GM23248 (cell line): Measurements from ENCODE around the gene PAF1. TPM values are rescaled to one million over a fixed set of nuclear protein-coding genes. Genes with fewer than 3 reads are reported as not detected.

Experiments used
- DNase-seq: peaks from one replicate; pipeline ENCODE4 v3.0.0-alpha.2; 2015
- H2AFZ ChIP-seq: fragments of 200-600 bp; sonication (generic); 2 replicates; pipeline ENCODE4 v1.6.1; 2016; ENCODE audit warnings: antibody characterized with exemption
- H3F3A ChIP-seq: fragments of 200-600 bp; sonication (generic); 2 replicates; pipeline ENCODE4 v1.6.1; 2016; ENCODE audit warnings: mild to moderate bottlenecking, antibody characterized with exemption, mixed run types; ENCODE audit not compliant: insufficient read depth
- H3K27ac ChIP-seq: fragments of 200-600 bp; sonication (generic); 2 replicates; pipeline ENCODE4 v1.5.1; 2016; ENCODE audit warnings: mild to moderate bottlenecking
- H3K27me3 ChIP-seq: fragments of 200-600 bp; sonication (generic); replicated peaks from 2 replicates; pipeline ENCODE4 v1.6.1; 2016; ENCODE audit warnings: mild to moderate bottlenecking; ENCODE audit not compliant: insufficient read depth
- H3K36me3 ChIP-seq: fragments of 200-600 bp; sonication (generic); 2 replicates; pipeline ENCODE4 v1.6.1; 2016; ENCODE audit warnings: low read depth, mild to moderate bottlenecking
- H3K4me1 ChIP-seq: fragments of 200-600 bp; sonication (generic); 2 replicates; pipeline ENCODE4 v1.6.1; 2016; ENCODE audit warnings: mild to moderate bottlenecking; ENCODE audit not compliant: insufficient read depth
- H3K4me2 ChIP-seq: fragments of 200-600 bp; sonication (generic); one replicate; pipeline ENCODE4 v1.6.1; 2016; ENCODE audit warnings: mild to moderate bottlenecking; ENCODE audit not compliant: unreplicated experiment
- H3K4me3 ChIP-seq: fragments of 200-600 bp; sonication (generic); 2 replicates; pipeline ENCODE4 v1.5.1; 2016; ENCODE audit warnings: mild to moderate bottlenecking
- H3K79me2 ChIP-seq: fragments of 200-600 bp; sonication (generic); 2 replicates; pipeline ENCODE4 v1.6.1; 2016; ENCODE audit warnings: mild to moderate bottlenecking; ENCODE audit not compliant: insufficient read depth
- H3K9ac ChIP-seq: fragments of 200-600 bp; sonication (generic); 2 replicates; pipeline ENCODE4 v1.6.1; 2016; ENCODE audit warnings: mild to moderate bottlenecking
- H3K9me2 ChIP-seq: fragments of 200-600 bp; sonication (generic); 2 replicates; pipeline ENCODE4 v1.6.1; 2016; ENCODE audit warnings: mixed run types, mild to moderate bottlenecking, moderate library complexity; ENCODE audit not compliant: insufficient read depth
- H3K9me3 ChIP-seq: fragments of 200-600 bp; sonication (generic); one replicate; pipeline ENCODE4 v1.6.1; 2017; ENCODE audit warnings: low read depth
- H4K20me1 ChIP-seq: fragments of 200-600 bp; sonication (generic); 2 replicates; pipeline ENCODE4 v1.6.0; 2016; ENCODE audit not compliant: insufficient read depth
- EZH2 ChIP-seq: fragments of 200-600 bp; sonication (generic); IDR thresholded peaks from 2 replicates; pipeline ENCODE4 v1.6.1; 2018; ENCODE audit warnings: antibody characterized with exemption, mild to moderate bottlenecking; ENCODE audit not compliant: insufficient read depth, poor library complexity, severe bottlenecking
- EZH2phosphoT487 ChIP-seq: fragments of 200-600 bp; sonication (generic); IDR thresholded peaks from 2 replicates; pipeline ENCODE4 v1.6.1; 2018; ENCODE audit warnings: antibody characterized with exemption, moderate library complexity, mild to moderate bottlenecking, low read depth; ENCODE audit not compliant: insufficient read depth
- WGBS, 2 experiments: methylation state at CpG; one replicate each; pipeline ENCODE4 v1.1.6; 2015 to 2017; ENCODE audit warnings: low lambda C conversion rate in 2 of 2, low coverage in 1 of 2; ENCODE audit errors: missing lambda C conversion rate in 2 of 2; 5-methylcytosine and 5-hydroxymethylcytosine counted together
- in situ Hi-C: fragments of 300-500 bp; cut with MboI; formaldehyde crosslinking; loops from 2 replicates; pipeline ENCODE4 v1.15.0; 2020
- polyA plus RNA-seq: library from polyadenylated mRNA; unstranded; fragments of >200 nt; fragmentation: Nextera tagmentation; extraction: Ambion mirVana; gene quantifications from 2 replicates; pipeline ENCODE4 v1.2.1, GENCODE V29; 2016
- total RNA-seq: library from RNA; depleted of rRNA; stranded (reverse); fragments of >200 nt; shearing (Covaris generic); gene quantifications from 2 replicates; pipeline ENCODE4 v1.2.3, GENCODE V29; 2014

PAF1 gene
- total and polyA plus RNA-seq, 2 experiments from 2014 or later, result 44.2 to 51.2 TPM

GRCh38 chr19:39350156-39350555 is 40.8 kb downstream of the PAF1 start:
- peaks cover 52% of the 10 kb centered on the region for H3K4me1 ChIP-seq
- H3K27me3 ChIP-seq, result no peaks in the 10 kb centered on the region
- peaks cover 47% of the 10 kb centered on the region for H3F3A ChIP-seq
- no peaks in the 10 kb centered on the region for H3K9me3 ChIP-seq
- no peak for TF ChIP-seq EZH2phosphoT487
- TF ChIP-seq EZH2, result no peak
- in situ Hi-C loops, result no loop called here
- peaks cover 21% of the 10 kb centered on the region for H3K36me3 ChIP-seq
- H3K4me3 ChIP-seq, result no peak overlapping the region
- H3K27ac ChIP-seq, result no peak overlapping the region
- DNase-seq, result peak; percentile 22
- 97 to 100% methylated on average over 3 of the region's 3 CpGs for WGBS, 2 experiments
- H3K4me2 ChIP-seq, result no peak overlapping the region
- no peak overlapping the region for H3K9ac ChIP-seq
- H3K9me2 ChIP-seq, result no peaks in the 10 kb centered on the region
- H2AFZ ChIP-seq, result no peak overlapping the region
- peaks cover 99% of the 10 kb centered on the region for H3K79me2 ChIP-seq
- H4K20me1 ChIP-seq, result peaks cover 8% of the 10 kb centered on the region; the same call in 1 of the 2 replicates

- TF ChIP-seq EZH2phosphoT487, result no peak
- TF ChIP-seq EZH2, result no peak
- no peak overlapping the region for H3K4me2 ChIP-seq
- peaks cover 54% of the 10 kb centered on the region for H3F3A ChIP-seq
- H3K9me3 ChIP-seq, result no peaks in the 10 kb centered on the region
- H3K36me3 ChIP-seq, result peaks cover 14% of the 10 kb centered on the region
- H3K27ac ChIP-seq, result no peak overlapping the region
- 65 to 72% methylated on average over 4 of the region's 4 CpGs for WGBS, 2 experiments
- in situ Hi-C loops, result no loop called here
- no peak overlapping the region for H3K4me3 ChIP-seq
- H3K27me3 ChIP-seq, result no peaks in the 10 kb centered on the region
- peaks cover 8% of the 10 kb centered on the region; the same call in 1 of the 2 replicates for H4K20me1 ChIP-seq
- no peak for DNase-seq
- H3K79me2 ChIP-seq, result peaks cover 99% of the 10 kb centered on the region
- peaks cover 58% of the 10 kb centered on the region for H3K4me1 ChIP-seq
- H3K9me2 ChIP-seq, result no peaks in the 10 kb centered on the region
- no peak overlapping the region for H3K9ac ChIP-seq
- H2AFZ ChIP-seq, result no peak overlapping the region
Observed at GRCh38 chr19:39349326-39349725, 41.6 kb downstream of the PAF1 start.

GRCh38 chr19:39347332-39348164 is 43.4 kb downstream of the PAF1 start:
- WGBS, 2 experiments, result 57 to 63% methylated on average over 4 of the region's 4 CpGs
- Histone ChIP-seq H3F3A (peaks cover 51% of the 10 kb centered on the region), H3K9me3 (no peaks in the 10 kb centered on the region), H3K27me3 (no peaks in the 10 kb centered on the region), H3K4me1 (peaks cover 61% of the 10 kb centered on the region), H3K4me3 (peak overlapping the region; percentile 14), H3K36me3 (peaks cover 8% of the 10 kb centered on the region; the same call in 1 of the 2 replicates), H3K27ac (peak overlapping the region; percentile 70), H3K79me2 (peaks cover 100% of the 10 kb centered on the region), H3K4me2 (peak overlapping the region; percentile 35), H2AFZ (no peak overlapping the region), H3K9me2 (no peaks in the 10 kb centered on the region), H3K9ac (peak overlapping the region; percentile 32), H4K20me1 (peaks cover 8% of the 10 kb centered on the region; the same call in 1 of the 2 replicates)
- no peak for TF ChIP-seq EZH2phosphoT487
- no peak for TF ChIP-seq EZH2
- peak; percentile 68 for DNase-seq
- in situ Hi-C loops, result no loop called here

GRCh38 chr19:39345956-39346355 is 45.0 kb downstream of the PAF1 start:
- Histone ChIP-seq H3F3A (peaks cover 39% of the 10 kb centered on the region), H3K27ac (peak overlapping the region; percentile 70), H3K4me3 (no peak overlapping the region), H3K9me3 (no peaks in the 10 kb centered on the region), H3K27me3 (no peaks in the 10 kb centered on the region), H3K9ac (no peak overlapping the region), H2AFZ (no peak overlapping the region), H3K4me1 (peaks cover 48% of the 10 kb centered on the region), H3K9me2 (no peaks in the 10 kb centered on the region), H3K4me2 (no peak overlapping the region), H3K36me3 (peaks cover 8% of the 10 kb centered on the region; the same call in 1 of the 2 replicates), H4K20me1 (peaks cover 8% of the 10 kb centered on the region; the same call in 1 of the 2 replicates), H3K79me2 (peaks cover 85% of the 10 kb centered on the region)
- no peak for DNase-seq
- TF ChIP-seq EZH2 (no peak), EZH2phosphoT487 (no peak)
- WGBS, 2 experiments, result 100% methylated on average over 1 of the region's 1 CpG
- in situ Hi-C loops, result no loop called here
